Common myeloid progenitor, CD34-positive (primary cell): ENCODE results near the gene PID1.

Experiments
- CTCF ChIA-PET: fragments of 350-600 bp; sonication (Branson Sonifier 250); formaldehyde crosslinking; loops from one replicate; lab custom pipeline; 2021; ENCODE audit warnings: antibody characterized with exemption; lab: Charles Lee
- POLR2A ChIA-PET: fragments of 350-600 bp; sonication (Branson Sonifier 250); formaldehyde crosslinking; loops from one replicate; lab custom pipeline; 2021; ENCODE audit warnings: antibody characterized with exemption; lab: Charles Lee
- DNase-seq, 3 donors: peaks; one replicate each; pipeline versions ENCODE4 v3.0.0 to v3.0.0-alpha.2; 2013
- H3K27ac ChIP-seq, 2 experiments: 1 replicate in 1 of 2; 2 replicates in 1 of 2; pipeline ENCODE4 v1.7.0; 2013; ENCODE audit warnings: inconsistent platforms in 2 of 2, low read length in 2 of 2, mild to moderate bottlenecking in 2 of 2, low read depth in 1 of 2, moderate library complexity in 1 of 2; ENCODE audit not compliant: severe bottlenecking in 2 of 2, insufficient read depth in 1 of 2, poor library complexity in 1 of 2
- H3K27me3 ChIP-seq, 5 experiments: replicated peaks in 2 of 5; 1 replicate in 3 of 5; 2 replicates in 2 of 5; pipeline versions ENCODE4 v1.6.1 to v1.7.0; 2013; ENCODE audit warnings: low read length in 4 of 5, mild to moderate bottlenecking in 2 of 5, moderate library complexity in 2 of 5, inconsistent platforms in 1 of 5; ENCODE audit not compliant: insufficient read depth in 5 of 5, control insufficient read depth in 4 of 5
- H3K36me3 ChIP-seq, 4 experiments: 1 replicate in 2 of 4; 2 replicates in 2 of 4; pipeline versions ENCODE4 v1.6.1 to v1.7.0; 2013; ENCODE audit warnings: low read length in 3 of 4, control low read depth in 1 of 4, mild to moderate bottlenecking in 1 of 4; ENCODE audit not compliant: control insufficient read depth in 4 of 4, insufficient read depth in 4 of 4
- H3K4me1 ChIP-seq, 4 experiments: 1 replicate in 3 of 4; 2 replicates in 1 of 4; pipeline versions ENCODE4 v1.6.1 to v1.7.1; 2013; ENCODE audit warnings: low read length in 3 of 4, mild to moderate bottlenecking in 3 of 4, control low read depth in 1 of 4, inconsistent platforms in 1 of 4, moderate library complexity in 1 of 4; ENCODE audit not compliant: control insufficient read depth in 4 of 4, insufficient read depth in 4 of 4; ENCODE audit errors: control extremely low read depth in 1 of 4
- H3K4me3 ChIP-seq, 7 experiments: 1 replicate in 4 of 7; 2 replicates in 3 of 7; pipeline versions ENCODE4 v1.5.1 to v1.7.0; 2013; ENCODE audit warnings: mild to moderate bottlenecking in 7 of 7, low read length in 6 of 7, moderate library complexity in 6 of 7, inconsistent platforms in 2 of 7, low read depth in 2 of 7, control low read depth in 1 of 7; ENCODE audit not compliant: insufficient read depth in 4 of 7, control insufficient read depth in 1 of 7; ENCODE audit errors: extremely low read depth in 1 of 7
- H3K9me3 ChIP-seq, 5 experiments: 1 replicate in 4 of 5; 2 replicates in 1 of 5; pipeline versions ENCODE4 v1.6.1 to v1.7.1; 2013; ENCODE audit warnings: low read length in 4 of 5, mild to moderate bottlenecking in 2 of 5, inconsistent platforms in 1 of 5, low read depth in 1 of 5, moderate library complexity in 1 of 5; ENCODE audit not compliant: control insufficient read depth in 4 of 5, insufficient read depth in 2 of 5; ENCODE audit errors: control extremely low read depth in 1 of 5
- WGBS: methylation state at CpG from one replicate; pipeline ENCODE4 v1.1.5; 2013; ENCODE audit not compliant: insufficient coverage; 5-methylcytosine and 5-hydroxymethylcytosine counted together

PID1 gene

DNA sequence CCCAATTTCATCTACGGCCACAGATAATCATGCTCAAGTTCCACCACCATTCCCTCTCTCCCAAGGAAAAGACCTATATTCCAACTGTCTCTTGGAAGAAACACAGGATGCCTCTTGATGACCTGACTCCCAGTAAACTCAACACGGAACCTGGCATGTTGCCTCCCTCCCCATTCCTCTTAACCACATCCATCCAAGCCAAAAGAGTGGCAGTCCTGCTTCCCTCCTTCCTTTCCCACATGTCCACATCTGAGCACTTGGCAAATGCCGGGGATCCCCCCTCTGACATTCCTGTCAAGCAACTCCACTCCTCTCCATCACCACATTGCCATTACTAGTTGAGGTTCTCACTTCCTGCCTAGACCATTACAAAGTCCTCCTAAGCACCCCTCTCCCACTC, 49.4 kb downstream of the PID1 start:
- Histone ChIP-seq H3K4me3 (no peak overlapping the region), H3K9me3 (peaks cover 0 to 4% (median 0%) of the 10 kb centered on the region in 5 experiments), H3K36me3 (no peaks in the 10 kb centered on the region), H3K27ac (no peak overlapping the region), H3K27me3 (no peaks in the 10 kb centered on the region), H3K4me1 (no peaks in the 10 kb centered on the region)
- ChIA-PET POLR2A (no interaction called here), CTCF (no interaction called here)
- no peak for DNase-seq
- whole genome bisulfite sequencing, result 85% methylated on average over 3 of the region's 3 CpGs

DNA sequence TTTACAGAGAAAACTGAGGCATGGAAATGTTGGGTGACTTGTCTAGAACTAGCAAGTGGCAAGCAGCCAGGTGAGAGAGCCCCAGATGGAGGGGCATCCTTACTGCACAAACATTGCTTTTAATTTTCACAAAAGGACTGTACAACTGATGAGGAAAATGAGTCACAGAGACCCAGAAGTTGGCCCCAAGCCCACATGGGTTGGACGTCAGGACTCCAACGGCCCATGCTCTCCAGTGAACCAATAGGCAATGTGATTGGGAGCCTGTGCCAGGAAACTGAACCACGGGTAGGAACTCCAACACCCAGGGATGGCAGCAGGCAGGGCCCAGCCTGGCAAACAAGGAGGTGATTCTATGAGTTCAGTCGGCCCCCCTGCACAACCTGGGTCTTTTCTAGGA, 50.8 kb downstream of the PID1 start:
- no peaks in the 10 kb centered on the region for H3K27me3 ChIP-seq
- no peak overlapping the region for H3K27ac ChIP-seq
- no peaks in the 10 kb centered on the region for H3K4me1 ChIP-seq
- POLR2A ChIA-PET, result no interaction called here
- H3K4me3 ChIP-seq, result no peak overlapping the region
- peaks cover 0 to 4% (median 0%) of the 10 kb centered on the region in 5 experiments for H3K9me3 ChIP-seq
- no peak for DNase-seq
- CTCF ChIA-PET, result no interaction called here
- H3K36me3 ChIP-seq, result no peaks in the 10 kb centered on the region
- 92% methylated on average over 2 of the region's 4 CpGs for WGBS

DNA sequence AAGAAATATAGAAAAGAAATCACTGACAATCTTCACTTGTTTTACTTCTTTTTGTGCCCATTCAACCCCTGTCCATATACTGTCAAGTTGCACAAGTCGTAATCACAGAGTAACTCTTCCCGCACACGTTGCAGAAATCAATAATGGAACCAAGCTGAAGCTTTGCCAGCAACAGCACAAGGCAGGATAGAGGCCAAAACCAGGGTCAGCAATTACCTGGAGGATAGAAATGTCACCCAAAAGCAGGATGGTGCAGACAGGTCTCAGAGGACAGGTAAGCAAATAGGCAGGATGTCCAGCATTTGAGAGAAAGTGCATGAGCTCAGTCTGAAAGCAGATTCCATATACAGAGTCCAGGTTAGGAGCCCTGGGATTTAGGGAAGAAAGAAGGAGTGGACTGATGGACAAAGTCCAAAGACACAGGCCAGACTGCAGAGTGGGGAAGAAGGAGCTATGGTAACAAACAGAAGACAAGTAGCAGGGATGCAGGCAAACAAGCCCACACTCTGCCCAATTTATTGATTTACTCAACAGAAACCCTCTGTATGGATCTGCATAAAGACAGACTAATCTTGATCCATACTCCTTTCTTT, 52.7 kb downstream of the PID1 start:
- ChIA-PET CTCF (no interaction called here), POLR2A (no interaction called here)
- Histone ChIP-seq H3K27me3 (no peaks in the 10 kb centered on the region), H3K9me3 (peaks cover 0 to 4% (median 0%) of the 10 kb centered on the region in 5 experiments), H3K4me1 (no peaks in the 10 kb centered on the region), H3K4me3 (no peak overlapping the region), H3K27ac (no peak overlapping the region), H3K36me3 (no peaks in the 10 kb centered on the region)
- DNase-seq, result no peak
- 86% methylated on average over 3 of the region's 3 CpGs for WGBS

- H3K9me3 ChIP-seq, result peaks cover 0 to 2% (median 0%) of the 10 kb centered on the region in 5 experiments
- no peak for DNase-seq
- H3K36me3 ChIP-seq, result no peaks in the 10 kb centered on the region
- no CpG with 5 or more reads among the region's 1 CpG for WGBS
- POLR2A ChIA-PET, result no interaction called here
- H3K27me3 ChIP-seq, result no peaks in the 10 kb centered on the region
- CTCF ChIA-PET, result no interaction called here
- H3K4me3 ChIP-seq, result no peak overlapping the region
- H3K4me1 ChIP-seq, result no peaks in the 10 kb centered on the region
- H3K27ac ChIP-seq, result no peak overlapping the region
These were observed 58.8 kb downstream of the PID1 start for GRCh38 chr2:229212241-229212640.

- Histone ChIP-seq H3K27ac (no peak overlapping the region), H3K4me1 (no peaks in the 10 kb centered on the region), H3K27me3 (no peaks in the 10 kb centered on the region), H3K9me3 (peaks cover 0 to 2% (median 0%) of the 10 kb centered on the region in 5 experiments), H3K36me3 (no peaks in the 10 kb centered on the region), H3K4me3 (no peak overlapping the region)
- ChIA-PET CTCF (no interaction called here), POLR2A (no interaction called here)
- DNase-seq, result no peak
- 100% methylated on average over 1 of the region's 4 CpGs for WGBS
These were observed 60.4 kb downstream of the PID1 start for GRCh38 chr2:229210641-229211040.

DNA sequence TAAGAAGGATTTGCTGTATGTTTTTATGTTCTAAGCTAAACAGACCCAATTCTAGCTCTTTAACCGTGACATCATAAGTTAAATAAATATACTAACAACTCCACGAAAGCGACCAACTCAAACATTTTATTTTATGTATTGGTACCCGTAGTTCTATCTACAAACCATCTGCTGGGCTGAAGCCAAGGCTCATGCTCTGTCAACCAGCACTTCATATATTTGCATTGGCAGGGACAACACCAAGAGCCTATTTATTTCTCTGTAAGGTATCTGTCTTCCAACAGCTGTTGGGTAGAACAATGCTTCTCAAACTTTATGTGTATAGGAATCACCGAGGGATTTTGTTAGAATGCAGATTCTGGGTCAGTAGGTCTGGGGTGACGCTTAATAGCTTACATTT, 64.5 kb downstream of the PID1 start:
- Histone ChIP-seq H3K36me3 (no peaks in the 10 kb centered on the region), H3K27ac (no peak overlapping the region), H3K27me3 (no peaks in the 10 kb centered on the region), H3K9me3 (peaks cover 0 to 2% (median 0%) of the 10 kb centered on the region in 5 experiments), H3K4me1 (no peaks in the 10 kb centered on the region), H3K4me3 (no peak overlapping the region)
- ChIA-PET CTCF (no interaction called here), POLR2A (no interaction called here)
- WGBS, result 70% methylated on average over 3 of the region's 6 CpGs
- DNase-seq, result no peak

DNA sequence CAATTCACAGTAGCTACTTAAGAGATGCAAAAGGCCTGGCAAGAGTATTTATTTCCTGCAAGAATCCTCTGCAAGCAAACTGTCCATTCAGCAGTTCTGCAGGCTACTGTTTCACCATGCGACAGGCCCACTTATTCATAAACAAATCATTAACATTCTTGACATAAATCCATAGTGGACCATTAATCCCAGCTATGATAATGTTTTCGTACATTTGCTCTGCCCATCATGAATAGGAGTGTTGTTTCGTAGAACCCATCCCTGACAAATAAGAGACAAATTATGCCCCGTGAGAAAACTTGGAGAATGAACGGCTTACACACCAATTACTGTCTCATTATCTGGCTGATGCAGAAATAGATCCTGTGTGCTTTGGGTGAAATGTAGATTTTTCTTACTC, 65.4 kb downstream of the PID1 start:
- ChIA-PET POLR2A (no interaction called here), CTCF (no interaction called here)
- Histone ChIP-seq H3K27me3 (no peaks in the 10 kb centered on the region), H3K4me3 (no peak overlapping the region), H3K36me3 (no peaks in the 10 kb centered on the region), H3K27ac (no peak overlapping the region), H3K4me1 (no peaks in the 10 kb centered on the region), H3K9me3 (peaks cover 0 to 2% (median 0%) of the 10 kb centered on the region in 5 experiments)
- 97% methylated on average over 3 of the region's 5 CpGs for WGBS
- DNase-seq, result no peak
